ENCODE measurements around the gene SLC12A8.

Gene SLC12A8

DNA sequence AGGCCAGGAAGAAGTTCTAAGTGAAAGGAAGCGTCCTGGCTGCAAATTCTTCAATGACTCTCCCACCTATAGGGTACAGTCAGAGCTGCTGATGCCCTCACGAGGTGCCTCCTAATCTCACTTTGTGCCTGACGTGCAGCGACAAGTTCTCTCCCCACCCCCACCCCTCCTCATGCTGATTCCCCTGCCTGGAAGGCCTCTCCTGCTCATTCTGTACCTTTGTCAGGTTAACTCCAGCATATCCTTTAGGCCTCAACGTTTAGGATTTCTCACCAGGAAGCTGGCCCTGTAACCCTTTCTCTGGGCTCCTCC lies 25.0 kb downstream of the SLC12A8 start:
- no peak for DNase-seq (ENCODE audit: low spot score)

DNA sequence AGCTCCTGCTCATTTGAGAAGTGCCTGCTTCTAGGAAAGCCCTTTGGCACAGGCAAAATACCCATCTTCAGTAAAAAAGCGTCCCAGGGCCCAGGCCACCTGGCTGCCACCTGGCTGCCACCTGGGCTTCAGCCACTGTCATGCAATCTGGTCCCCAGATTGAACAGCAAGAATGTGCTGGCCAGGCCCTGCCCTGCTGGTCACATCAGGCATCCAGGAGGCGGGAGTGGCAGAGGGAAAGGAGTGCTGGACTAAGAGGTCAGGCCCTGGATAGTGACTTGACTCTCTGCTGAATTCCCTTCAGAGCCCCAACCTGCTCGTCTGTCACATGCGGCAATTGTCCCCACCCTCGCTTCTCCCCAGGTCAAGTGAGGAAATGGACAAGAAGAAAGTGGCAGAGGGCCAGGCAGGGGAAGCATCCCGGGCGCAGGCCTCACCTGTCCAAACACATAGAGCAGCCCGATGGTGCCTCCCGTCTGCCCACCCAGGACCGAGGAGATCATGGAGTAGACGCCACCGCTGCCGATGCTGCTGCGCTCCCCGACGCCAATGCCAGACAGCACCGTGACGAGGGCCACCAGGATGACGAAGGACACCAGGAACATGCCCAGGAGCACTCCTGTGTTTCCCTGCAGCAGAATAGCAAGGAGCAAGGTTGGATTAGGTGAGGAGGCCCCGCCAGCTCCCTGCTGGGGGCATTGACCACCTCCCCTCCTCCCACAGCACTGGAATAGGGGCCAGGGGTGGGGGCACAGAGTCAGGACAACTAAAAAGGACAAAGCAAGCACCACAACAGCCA lies 25.5 kb downstream of the SLC12A8 start:
- DNase-seq (ENCODE audit: low spot score), result no peak

DNA sequence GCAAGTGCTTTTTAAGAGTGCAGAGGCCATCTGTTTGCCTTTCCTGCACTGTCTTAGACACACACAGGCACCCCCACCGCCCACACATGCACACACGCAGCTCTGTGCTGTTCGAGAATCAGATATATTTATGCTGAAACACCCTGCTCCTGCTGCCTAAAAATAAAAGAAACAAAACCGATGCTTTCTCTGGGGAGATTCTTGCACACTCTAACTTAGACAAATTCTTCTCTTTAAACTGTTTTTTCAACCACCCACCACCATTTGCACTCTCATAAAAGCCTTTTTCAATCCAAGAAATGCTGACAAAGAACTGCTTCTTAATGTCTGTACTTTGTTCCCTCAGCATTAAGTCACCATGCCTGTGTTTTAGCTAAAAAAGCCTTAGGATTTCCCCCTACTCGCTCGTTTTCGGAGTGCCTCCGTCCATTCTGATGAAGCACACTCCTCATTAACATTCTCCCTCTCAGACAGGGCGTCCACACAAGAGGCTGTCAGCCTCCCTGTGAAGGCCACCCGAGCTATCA lies 26.2 kb downstream of the SLC12A8 start:
- DNase-seq (ENCODE audit: low spot score), result no peak

DNA sequence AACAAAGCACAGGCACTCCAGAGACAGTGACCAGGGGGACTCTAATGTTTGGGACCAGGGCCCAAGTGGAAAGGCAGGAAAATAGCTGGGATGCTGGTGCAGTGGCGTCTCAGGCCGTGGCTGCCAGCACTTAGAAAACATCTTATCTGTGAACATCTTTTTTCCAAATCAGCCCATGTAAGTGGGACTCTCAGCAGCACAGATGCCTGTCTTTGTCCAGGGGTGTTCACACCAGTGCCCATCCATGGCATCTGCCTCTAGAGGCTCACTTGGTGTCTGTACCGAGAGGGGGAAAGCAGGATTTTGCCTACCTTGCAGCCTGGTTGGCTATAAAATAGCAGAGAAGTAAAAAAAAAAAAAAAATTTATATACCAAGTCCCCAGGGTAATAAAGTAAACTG lies 26.7 kb downstream of the SLC12A8 start:
- DNase-seq (ENCODE audit: low spot score), result no peak

DNA sequence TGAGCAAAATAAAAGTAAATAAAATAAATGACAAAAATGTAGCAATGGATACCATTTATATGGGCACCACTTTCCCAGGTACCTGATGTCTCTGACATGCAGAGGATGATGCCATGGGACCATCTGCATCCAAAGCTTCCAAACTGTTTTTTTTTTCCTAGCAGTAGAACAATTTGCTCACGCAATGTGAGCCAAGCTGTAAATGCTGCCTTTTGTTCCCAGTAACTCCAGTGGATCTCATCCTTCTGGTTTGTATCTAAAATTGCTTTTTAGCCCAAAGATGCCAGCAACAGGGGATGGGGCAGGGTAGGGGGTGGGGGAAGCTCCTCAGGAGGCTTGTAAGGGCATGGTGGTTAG lies 32.7 kb downstream of the SLC12A8 start:
- DNase-seq (ENCODE audit: low spot score), result no peak

DNA sequence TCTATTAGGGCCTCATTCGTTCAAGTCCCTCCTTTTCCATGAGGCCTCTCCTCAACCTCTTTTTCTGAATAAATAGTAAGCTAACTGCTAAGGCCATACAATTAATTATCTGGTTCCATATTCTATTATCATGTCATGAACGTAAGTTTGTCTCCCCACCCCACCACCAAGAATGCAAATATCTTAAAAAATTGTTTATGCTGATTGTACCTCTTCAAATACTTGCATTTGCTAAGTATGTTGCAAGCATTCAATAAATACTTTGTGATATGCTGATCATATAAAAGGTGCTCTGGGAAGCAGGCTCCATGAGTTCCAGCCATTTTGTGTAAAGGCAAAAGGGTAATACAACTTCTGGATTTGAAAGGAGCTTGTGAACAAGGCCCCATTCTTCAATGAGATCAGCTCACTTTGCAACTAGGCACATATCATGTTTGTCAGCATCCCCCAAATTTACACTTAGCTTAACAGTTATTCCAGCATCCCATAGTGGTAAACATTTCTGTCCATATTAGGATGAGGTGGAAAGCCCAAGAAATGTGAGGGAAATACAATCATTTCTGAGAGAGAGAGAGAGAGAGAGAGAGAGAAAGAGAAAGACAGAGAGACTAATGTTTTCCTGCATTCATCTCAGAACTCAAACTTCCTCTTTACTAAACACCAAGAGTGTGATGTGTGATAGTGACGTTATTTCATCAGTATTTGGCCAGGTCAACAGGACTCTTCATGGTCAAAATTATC lies 33.2 kb downstream of the SLC12A8 start:
- no peak for DNase-seq (ENCODE audit: low spot score)

DNA sequence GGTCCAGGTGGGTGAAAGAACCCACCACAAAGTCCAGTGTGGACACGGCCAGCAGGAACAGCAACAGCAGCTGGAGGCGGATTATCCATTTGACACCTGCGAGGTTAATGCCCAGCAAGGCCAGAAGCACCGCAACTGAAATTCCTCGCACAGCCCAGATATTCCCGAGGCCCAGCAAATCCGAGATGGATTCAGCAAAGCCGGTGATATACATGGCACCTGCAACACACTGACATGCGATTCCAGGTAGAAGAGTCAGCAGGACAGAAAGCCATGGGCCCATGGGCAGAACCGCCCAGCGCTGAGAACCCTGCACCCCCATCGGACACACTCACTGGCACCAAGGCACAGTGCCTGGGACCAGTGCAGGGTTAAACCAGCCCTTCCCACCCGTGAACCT lies 34.8 kb downstream of the SLC12A8 start:
- DNase-seq (ENCODE audit: low spot score), result no peak

DNA sequence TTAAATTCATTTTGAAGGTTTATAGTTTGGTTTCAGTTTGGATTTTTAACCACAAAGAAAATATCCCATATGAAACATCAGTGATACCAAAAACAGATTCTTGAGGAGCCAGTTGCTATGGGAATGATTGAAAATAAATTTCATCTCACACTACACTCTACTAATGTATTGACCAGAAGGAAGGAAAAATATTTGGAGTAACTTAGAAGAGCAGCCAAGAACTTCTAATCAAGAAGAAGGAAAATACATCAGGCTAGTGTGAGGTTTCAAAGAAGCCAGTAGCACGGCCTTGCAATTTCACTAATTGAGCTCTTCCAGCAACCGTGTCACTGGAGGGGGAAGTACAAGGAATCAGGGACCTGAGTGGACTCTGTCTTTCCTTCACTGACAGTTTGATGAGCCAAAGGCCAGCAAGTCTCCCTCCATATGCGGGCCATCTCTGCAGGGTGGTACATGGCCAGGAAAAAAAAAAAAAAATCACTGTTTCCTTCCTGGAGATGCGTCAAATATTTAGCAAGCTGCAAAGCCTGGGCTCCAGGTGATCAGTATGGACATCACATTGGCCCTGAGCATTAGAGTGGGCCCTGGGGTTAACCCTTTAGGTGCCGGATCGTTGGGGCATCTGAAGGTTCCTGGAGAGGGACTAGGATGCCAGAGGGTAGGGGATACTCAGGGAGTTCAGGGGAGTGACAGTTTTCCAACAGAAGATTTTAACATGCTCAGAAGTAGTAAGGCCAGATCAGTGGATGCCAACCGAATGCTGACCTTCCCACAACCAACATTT lies 37.1 kb downstream of the SLC12A8 start:
- no peak for DNase-seq (ENCODE audit: low spot score)

DNA sequence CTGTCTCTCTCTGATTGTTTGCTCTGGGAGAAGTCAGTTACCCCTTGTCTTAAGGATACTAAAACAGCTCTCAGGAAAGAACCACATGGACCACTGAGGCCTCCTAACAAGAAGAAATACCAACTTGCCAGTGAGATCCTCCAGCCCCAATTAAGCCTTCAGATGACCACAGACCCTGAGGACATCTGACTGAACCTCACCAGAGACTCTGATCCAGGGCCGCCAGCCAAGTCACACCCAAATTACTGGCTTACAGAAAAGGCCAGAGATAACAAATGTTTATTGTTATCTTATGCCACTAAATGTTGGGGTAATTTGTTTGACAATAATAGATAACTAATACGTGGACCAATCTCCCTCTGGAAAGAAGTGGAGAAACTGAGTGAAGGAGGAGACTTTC lies 40.2 kb downstream of the SLC12A8 start:
- no peak for DNase-seq (ENCODE audit: low spot score)

DNA sequence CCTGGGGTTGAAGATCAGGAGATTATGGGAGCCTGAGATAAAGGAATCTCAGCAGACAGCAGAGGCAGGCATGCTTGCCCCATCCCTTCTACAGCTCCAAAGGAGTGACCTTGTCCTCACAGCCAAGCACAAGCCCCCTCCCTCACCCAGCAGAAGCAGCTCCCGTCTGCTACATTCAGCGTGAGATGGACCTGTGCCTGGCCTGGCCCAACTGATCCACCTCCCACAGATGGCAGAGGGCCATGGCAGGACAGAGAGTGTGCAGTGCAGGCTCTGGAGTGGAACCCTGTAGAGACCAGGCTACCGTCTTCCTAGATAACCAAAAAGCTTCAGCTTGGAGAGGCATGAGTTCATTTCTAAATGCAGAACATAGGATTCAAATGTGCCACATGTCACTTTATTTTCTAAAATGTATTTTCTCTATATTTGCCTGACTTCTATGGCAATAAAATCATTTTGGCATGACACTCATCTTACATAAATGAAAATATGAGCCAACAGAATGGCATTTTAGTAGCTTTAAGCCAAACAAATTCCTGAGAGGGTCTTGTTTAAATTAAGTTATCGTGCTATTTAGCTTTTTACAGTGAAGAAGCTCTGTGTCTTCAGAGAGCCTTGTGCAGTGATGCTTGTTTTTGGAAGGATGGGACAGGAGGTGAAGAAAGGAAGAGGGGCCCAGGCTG lies 43.7 kb downstream of the SLC12A8 start:
- no peak for DNase-seq (ENCODE audit: low spot score)

DNA sequence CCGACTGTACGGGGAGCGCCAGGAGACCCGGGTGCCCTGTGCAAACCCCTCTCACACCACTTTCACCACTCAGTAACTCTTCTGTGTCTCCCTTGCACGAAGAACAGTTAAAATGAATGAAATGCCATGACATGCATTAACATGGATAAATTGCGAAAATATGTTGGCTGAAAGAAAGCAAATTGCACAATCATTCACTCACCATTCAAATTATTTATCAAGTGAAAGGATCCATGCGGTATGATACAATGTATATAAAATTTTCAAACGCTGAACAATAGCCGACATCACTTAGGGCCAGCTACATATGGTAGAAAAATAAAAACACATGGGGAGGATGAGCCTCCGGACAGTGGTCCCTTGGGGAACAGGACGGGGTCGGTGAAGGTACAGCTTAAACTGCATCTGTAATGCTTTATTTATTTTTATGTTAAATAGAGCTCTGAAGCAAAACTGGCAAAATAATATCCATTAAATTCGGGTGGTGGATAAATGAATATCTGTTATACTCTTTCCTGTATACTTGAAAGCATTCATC lies 45.9 kb downstream of the SLC12A8 start:
- DNase-seq (ENCODE audit: low spot score), result no peak

DNA sequence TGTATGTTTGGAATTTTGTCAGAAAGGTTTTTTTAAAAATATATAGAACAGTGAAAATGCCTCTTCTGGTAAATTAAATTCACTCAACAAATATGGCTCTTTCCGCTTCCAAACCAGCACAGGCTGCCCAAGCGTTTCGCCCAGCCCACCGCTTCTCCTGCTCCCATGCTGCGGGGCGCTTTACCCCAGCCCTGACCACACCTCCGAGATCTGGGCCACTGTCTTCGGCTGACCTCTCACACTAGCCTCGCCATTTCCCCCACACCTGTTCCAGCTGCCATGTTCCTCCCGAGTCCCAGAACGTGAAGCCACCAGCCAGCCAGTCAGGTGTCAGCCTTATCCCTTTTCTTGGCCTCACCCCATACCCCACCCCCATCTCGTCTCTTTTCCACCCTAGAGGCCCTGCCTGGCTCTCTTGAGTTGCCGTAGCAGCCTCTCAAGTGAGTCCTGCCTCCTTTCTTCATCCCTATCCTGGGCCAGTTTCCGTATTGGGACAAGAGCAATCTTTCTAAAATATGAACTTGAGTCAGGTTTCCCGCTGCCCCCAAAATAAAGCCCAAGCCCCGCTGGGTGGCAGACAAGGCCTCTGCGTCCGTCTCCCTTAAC lies 46.5 kb downstream of the SLC12A8 start:
- no peak for DNase-seq (ENCODE audit: low spot score)

DNA sequence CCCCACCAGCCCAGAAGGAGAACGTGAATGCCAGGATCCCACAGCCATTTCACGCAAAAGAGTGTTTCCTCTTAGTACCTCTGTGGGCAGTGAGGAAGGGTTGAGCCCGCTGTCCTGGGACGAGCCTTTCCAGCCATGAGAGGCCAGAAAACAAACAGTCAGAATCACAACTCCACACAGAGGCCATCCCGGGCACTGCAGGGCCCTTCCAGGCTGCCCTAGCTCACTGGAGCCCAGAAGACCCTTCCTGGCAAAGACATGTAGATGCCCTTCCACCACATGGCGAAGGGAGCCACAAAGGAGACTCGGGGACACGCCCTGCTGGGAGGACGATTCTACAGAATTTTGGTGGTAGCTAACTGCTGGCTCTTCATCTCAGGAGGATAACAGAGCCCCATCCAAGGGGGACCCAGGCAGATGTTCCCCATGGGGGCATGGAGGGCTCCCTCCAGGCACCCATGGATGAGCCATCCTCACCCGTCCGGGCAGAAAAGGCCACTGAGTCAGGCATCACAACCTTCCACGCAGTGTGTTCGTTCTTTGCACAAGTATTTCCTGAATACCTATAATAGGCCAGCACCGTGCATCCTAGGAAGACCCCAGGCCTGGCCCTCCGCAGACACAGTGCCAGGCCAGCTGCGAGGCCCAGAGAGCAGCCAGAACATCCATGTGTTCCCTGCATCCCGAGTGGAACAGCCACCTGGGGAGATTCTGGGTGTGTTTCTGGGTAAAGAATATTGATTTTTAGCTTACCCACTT lies 47.2 kb downstream of the SLC12A8 start:
- DNase-seq (ENCODE audit: low spot score), result peak; percentile 9

DNA sequence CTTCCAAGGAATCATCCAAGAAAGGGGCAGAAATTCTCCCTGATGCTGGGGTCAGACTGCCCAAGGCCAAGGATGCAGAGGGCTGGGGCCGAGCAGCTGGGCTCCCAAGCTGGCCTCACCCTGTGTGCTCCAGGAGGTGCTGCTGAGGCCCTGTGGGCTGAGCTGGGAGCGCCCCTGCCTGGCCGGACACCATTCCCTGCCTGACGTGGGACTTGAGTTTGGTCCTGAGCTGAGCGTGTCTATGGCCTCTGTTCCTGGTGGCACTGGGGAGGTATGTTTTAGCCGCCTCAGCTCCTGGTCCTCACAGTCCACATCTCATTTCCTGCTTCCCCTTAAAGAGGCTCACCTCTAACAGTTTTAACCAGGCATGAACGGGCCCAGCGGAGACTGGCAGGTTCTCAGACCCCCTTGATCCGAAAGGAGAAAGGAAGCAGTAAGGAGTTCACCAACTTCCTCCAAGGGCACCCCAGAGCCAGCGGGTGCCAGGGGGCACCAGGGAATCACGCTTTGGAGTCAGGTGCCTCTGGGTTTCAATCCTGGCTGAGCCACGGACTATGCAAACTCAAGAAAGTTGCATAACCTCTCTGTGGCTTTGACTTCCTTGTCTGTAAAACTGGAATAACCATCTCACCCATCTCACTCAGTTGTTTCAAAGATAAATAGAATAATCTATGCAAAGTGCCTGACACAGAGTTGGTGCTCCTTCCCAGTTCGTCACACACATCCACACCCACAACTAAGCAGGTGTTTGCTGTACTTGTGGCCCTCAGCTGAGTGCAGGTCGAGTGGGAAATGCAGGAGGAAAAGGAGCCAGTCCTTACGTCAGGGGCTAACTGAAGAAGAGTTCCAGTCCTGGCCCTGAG lies 48.6 kb downstream of the SLC12A8 start:
- DNase-seq (ENCODE audit: low spot score), result no peak

DNA sequence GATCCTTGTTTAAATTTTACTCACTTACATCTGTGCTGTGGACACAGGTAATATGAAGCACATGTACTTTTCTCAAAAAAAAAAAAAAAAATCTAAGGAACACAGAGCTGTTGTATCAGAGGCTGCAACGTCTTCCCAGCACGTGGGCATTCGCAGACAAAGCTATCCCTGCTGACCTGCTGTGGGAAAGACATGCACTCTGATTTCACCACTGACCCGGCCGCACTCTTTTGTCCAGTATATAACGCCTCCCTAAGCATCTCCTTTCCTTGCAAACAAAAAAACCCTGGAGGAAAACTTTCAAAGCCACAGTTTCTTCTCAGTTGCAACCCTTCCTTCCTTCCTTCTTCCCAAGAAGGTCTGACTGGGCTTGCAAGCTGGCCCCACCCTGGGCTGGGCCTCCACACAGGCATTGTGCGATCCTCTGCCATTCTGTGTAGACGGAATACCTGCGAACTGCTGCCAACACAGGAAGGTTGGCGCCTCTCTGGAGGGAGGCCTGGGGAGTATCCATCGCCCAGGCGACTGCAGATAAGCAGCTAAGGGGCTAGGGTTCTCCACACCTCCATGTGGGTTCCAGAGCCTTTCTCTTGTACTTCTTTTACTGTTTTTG lies 50.8 kb downstream of the SLC12A8 start:
- no peak for DNase-seq (ENCODE audit: low spot score)

DNA sequence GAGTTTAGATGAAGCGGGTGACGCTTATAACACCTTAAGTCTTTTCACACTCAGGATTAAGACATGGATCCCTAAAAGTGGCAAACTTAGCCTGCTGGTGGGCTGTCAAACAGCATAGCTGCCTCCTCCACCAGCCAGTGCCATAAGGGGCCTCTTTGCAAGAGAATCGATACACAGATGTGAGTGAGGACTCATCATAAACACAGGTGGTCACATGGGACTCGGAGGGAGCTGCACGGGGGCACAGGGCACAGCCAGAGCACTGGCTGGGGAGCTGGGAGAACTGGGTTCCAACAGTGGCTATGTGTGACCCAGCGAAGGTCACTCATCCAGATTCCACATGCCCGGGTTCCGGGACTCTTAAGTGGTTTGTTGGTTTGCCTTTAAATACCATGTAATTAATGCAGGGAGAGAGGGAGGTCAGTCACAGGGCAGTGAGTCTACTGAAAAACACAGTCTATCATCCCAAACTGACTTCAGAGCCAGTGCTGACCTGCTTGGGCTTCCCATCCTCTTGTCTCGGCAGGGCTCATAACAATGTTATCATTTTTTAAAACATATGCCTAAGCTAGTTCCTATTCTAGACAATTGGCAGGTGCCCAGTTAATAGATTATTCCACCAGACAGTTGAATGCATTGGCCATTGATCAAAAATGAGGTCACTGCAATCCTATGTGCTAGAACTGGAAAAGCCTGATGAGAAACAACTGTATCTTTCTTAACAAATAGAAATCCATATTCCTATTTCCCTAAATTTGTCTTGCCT lies 51.8 kb downstream of the SLC12A8 start:
- DNase-seq (ENCODE audit: low spot score), result no peak

DNA sequence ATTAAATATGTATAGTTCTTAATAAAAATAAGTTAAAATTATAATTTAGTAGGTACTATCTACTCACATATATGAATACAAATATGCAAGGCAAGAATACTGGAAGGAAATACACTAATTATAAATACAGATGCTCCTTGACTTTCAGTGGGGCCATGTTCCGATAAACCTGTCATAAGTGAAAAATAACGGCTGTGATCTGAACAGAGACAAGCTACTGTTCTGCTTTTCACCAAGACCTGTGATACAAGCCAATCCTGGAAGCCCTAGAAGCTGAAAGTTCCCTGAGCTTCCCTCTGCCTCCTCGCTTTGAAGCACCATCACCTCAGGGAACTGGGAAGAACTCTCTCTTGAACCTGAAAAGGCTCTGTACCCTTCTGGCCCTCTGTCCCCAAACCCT lies 55.4 kb downstream of the SLC12A8 start:
- no peak for DNase-seq (ENCODE audit: low spot score)

DNA sequence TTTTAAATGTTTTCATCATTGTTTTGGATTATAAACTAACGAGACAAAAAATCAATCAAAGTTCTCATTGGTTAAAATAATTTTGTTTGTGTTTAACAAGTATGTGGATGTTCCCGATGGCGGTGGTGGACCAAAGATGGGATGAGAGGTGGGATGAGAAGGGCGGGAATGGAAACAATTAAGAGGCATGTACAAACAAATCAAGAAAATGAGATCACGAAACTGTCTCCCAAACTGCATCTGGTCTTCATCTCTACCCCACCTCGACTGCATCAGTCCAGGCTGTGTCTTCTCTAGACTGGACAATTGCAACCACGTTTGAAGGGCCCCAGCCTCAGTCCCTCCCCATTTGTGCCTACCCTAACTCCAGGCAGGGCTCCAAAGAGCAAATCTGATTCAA lies 56.1 kb downstream of the SLC12A8 start:
- no peak for DNase-seq (ENCODE audit: low spot score)
